ENCODE results near the gene CAPN15.
A peak's percentile ranks its signal among the peaks of the same experiment; 100 is the strongest.
"Not testable (repeated sequence)": the region's sequence is repeated elsewhere in the genome, so short reads cannot be mapped to it uniquely, and the experiment has no call there.

Gene CAPN15

GRCh38 chr16:527015-527903 is at the start of gene CAPN15:
Gene CAPN15, plus strand, starts transcription at chr16:527712. Its CDS starts 19,127 bp downstream, at chr16:546839.
- Histone ChIP-seq H3K27me3 (ENCODE audit: low read depth) (no peaks in the 10 kb centered on the region), H3K4me1 (peaks cover 11% of the 10 kb centered on the region), H3K9me3 (no peaks in the 10 kb centered on the region), H3K4me3 (peak within 1 kb of the TSS; percentile 73), H3K36me3 (replicated peaks) (peaks cover 19% of the 10 kb centered on the region)
- peak; percentile 70 to 90 for DNase-seq (ENCODE audit: low spot score in 2 of 2)
- in situ Hi-C loops (cut with MboI; ENCODE audit: low sequenced_read_pairs): no loop called here

GRCh38 chr16:478287-478686 is 49.2 kb upstream of the CAPN15 start:
- DNase-seq (ENCODE audit: low spot score in 2 of 2); H3K9me3 ChIP-seq; H3K27me3 ChIP-seq (ENCODE audit: low read depth); H3K4me3 ChIP-seq; in situ Hi-C loops (cut with MboI; ENCODE audit: low sequenced_read_pairs); H3K36me3 ChIP-seq (replicated peaks); H3K4me1 ChIP-seq: not testable (repeated sequence)

GRCh38 chr16:482468-483185 is 44.9 kb upstream of the CAPN15 start:
- Histone ChIP-seq H3K4me1 (peaks cover 11% of the 10 kb centered on the region), H3K27me3 (ENCODE audit: low read depth) (no peaks in the 10 kb centered on the region), H3K9me3 (no peaks in the 10 kb centered on the region), H3K36me3 (replicated peaks) (no peaks in the 10 kb centered on the region; the same call in 1 of the 2 replicates), H3K4me3 (no peak overlapping the region)
- in situ Hi-C loops (cut with MboI; ENCODE audit: low sequenced_read_pairs): no loop called here
- no peak for DNase-seq (ENCODE audit: low spot score in 2 of 2)

- in situ Hi-C loops (cut with MboI; ENCODE audit: low sequenced_read_pairs): no loop called here
- no peak overlapping the region for H3K4me3 ChIP-seq
- no peaks in the 10 kb centered on the region; the same call in 1 of the 2 replicates for H3K36me3 ChIP-seq (replicated peaks)
- H3K9me3 ChIP-seq: no peaks in the 10 kb centered on the region
- H3K4me1 ChIP-seq: peaks cover 11% of the 10 kb centered on the region
- peak; percentile 35 to 56 for DNase-seq (ENCODE audit: low spot score in 2 of 2)
- H3K27me3 ChIP-seq (ENCODE audit: low read depth): no peaks in the 10 kb centered on the region
Measured at GRCh38 chr16:483341-484075, 44.0 kb upstream of the CAPN15 start.

- in situ Hi-C loops (cut with MboI; ENCODE audit: low sequenced_read_pairs): no loop called here
- DNase-seq (ENCODE audit: low spot score in 2 of 2): no peak
- Histone ChIP-seq H3K36me3 (replicated peaks) (no peaks in the 10 kb centered on the region; the same call in none of the 2 replicates), H3K4me1 (no peaks in the 10 kb centered on the region), H3K27me3 (ENCODE audit: low read depth) (no peaks in the 10 kb centered on the region), H3K4me3 (no peak overlapping the region), H3K9me3 (no peaks in the 10 kb centered on the region)
Measured at GRCh38 chr16:489606-490005, 37.9 kb upstream of the CAPN15 start.

- DNase-seq (ENCODE audit: low spot score in 2 of 2): no peak
- in situ Hi-C loops (cut with MboI; ENCODE audit: low sequenced_read_pairs): no loop called here
- no peaks in the 10 kb centered on the region; the same call in none of the 2 replicates for H3K36me3 ChIP-seq (replicated peaks)
- no peaks in the 10 kb centered on the region for H3K4me1 ChIP-seq
- no peaks in the 10 kb centered on the region for H3K27me3 ChIP-seq (ENCODE audit: low read depth)
- no peak overlapping the region for H3K4me3 ChIP-seq
- H3K9me3 ChIP-seq: no peaks in the 10 kb centered on the region
Measured at GRCh38 chr16:490768-491167, 36.7 kb upstream of the CAPN15 start.

- no peaks in the 10 kb centered on the region for H3K9me3 ChIP-seq
- DNase-seq (ENCODE audit: low spot score in 2 of 2): no peak
- in situ Hi-C loops (cut with MboI; ENCODE audit: low sequenced_read_pairs): no loop called here
- H3K4me1 ChIP-seq: no peaks in the 10 kb centered on the region
- H3K36me3 ChIP-seq (replicated peaks): no peaks in the 10 kb centered on the region; the same call in none of the 2 replicates
- H3K4me3 ChIP-seq: no peak overlapping the region
- no peaks in the 10 kb centered on the region for H3K27me3 ChIP-seq (ENCODE audit: low read depth)
Measured at GRCh38 chr16:491220-491919, 36.1 kb upstream of the CAPN15 start.

- DNase-seq (ENCODE audit: low spot score in 2 of 2): no peak
- Histone ChIP-seq H3K27me3 (ENCODE audit: low read depth) (no peaks in the 10 kb centered on the region), H3K36me3 (replicated peaks) (no peaks in the 10 kb centered on the region; the same call in none of the 2 replicates), H3K4me1 (no peaks in the 10 kb centered on the region), H3K9me3 (no peaks in the 10 kb centered on the region), H3K4me3 (no peak overlapping the region)
- in situ Hi-C loops (cut with MboI; ENCODE audit: low sequenced_read_pairs): no loop called here
Measured at GRCh38 chr16:492211-492875, 35.2 kb upstream of the CAPN15 start.

GRCh38 chr16:494676-495075 is 32.8 kb upstream of the CAPN15 start:
- H3K36me3 ChIP-seq (replicated peaks); H3K27me3 ChIP-seq (ENCODE audit: low read depth); H3K4me3 ChIP-seq; DNase-seq (ENCODE audit: low spot score in 2 of 2); H3K9me3 ChIP-seq; H3K4me1 ChIP-seq; in situ Hi-C loops (cut with MboI; ENCODE audit: low sequenced_read_pairs): not testable (repeated sequence)

- in situ Hi-C loops (cut with MboI; ENCODE audit: low sequenced_read_pairs): no loop called here
- Histone ChIP-seq H3K4me1 (no peaks in the 10 kb centered on the region), H3K27me3 (ENCODE audit: low read depth) (no peaks in the 10 kb centered on the region), H3K36me3 (replicated peaks) (no peaks in the 10 kb centered on the region; the same call in 1 of the 2 replicates), H3K4me3 (no peak overlapping the region), H3K9me3 (no peaks in the 10 kb centered on the region)
- peak; percentile 8 to 59 for DNase-seq (ENCODE audit: low spot score in 2 of 2)
Measured at GRCh38 chr16:495127-495748, 32.3 kb upstream of the CAPN15 start.

- no peaks in the 10 kb centered on the region for H3K27me3 ChIP-seq (ENCODE audit: low read depth)
- in situ Hi-C loops (cut with MboI; ENCODE audit: low sequenced_read_pairs): no loop called here
- no peak overlapping the region for H3K4me3 ChIP-seq
- H3K9me3 ChIP-seq: no peaks in the 10 kb centered on the region
- DNase-seq (ENCODE audit: low spot score in 2 of 2): no peak
- H3K36me3 ChIP-seq (replicated peaks): no peaks in the 10 kb centered on the region; the same call in 1 of the 2 replicates
- no peaks in the 10 kb centered on the region for H3K4me1 ChIP-seq
Measured at GRCh38 chr16:496097-496886, 31.2 kb upstream of the CAPN15 start.

GRCh38 chr16:497258-497657 is 30.3 kb upstream of the CAPN15 start:
- Histone ChIP-seq H3K4me1 (no peaks in the 10 kb centered on the region), H3K27me3 (ENCODE audit: low read depth) (no peaks in the 10 kb centered on the region), H3K4me3 (no peak overlapping the region), H3K9me3 (no peaks in the 10 kb centered on the region), H3K36me3 (replicated peaks) (no peaks in the 10 kb centered on the region)
- no peak for DNase-seq (ENCODE audit: low spot score in 2 of 2)
- in situ Hi-C loops (cut with MboI; ENCODE audit: low sequenced_read_pairs): no loop called here

All from HAP-1 (cell line).